ENCODE results near the gene UCK2. TPM values are rescaled to one million over a fixed set of nuclear protein-coding genes. Genes with fewer than 3 reads are reported as not detected.

UCK2 gene
- polyA plus RNA-seq, 3 donors = 12.4 to 15.4 (median 12.8) TPM

- no peak overlapping the region for H3K4me2 ChIP-seq (replicated peaks; ENCODE audit: extremely low read depth, low read length, poor library complexity, severe bottlenecking)
- H3K4me1 Mint-ChIP-seq = peaks cover 51% of the 10 kb centered on the region
Observed at GRCh38 chr1:165883056-165883455, 55.6 kb downstream of the UCK2 start.

GRCh38 chr1:165884009-165884689 is 56.7 kb downstream of the UCK2 start:
- peaks cover 96% of the 10 kb centered on the region for H3K79me2 ChIP-seq (ENCODE audit: insufficient read depth, low read length)
- no peaks in the 10 kb centered on the region for H3K9me3 ChIP-seq (replicated peaks in 1 of 2; ENCODE audit: control insufficient read depth in 1 of 2, insufficient read depth in 1 of 2, low read length in 2 of 2)
- TF ChIP-seq, protein P1, sequence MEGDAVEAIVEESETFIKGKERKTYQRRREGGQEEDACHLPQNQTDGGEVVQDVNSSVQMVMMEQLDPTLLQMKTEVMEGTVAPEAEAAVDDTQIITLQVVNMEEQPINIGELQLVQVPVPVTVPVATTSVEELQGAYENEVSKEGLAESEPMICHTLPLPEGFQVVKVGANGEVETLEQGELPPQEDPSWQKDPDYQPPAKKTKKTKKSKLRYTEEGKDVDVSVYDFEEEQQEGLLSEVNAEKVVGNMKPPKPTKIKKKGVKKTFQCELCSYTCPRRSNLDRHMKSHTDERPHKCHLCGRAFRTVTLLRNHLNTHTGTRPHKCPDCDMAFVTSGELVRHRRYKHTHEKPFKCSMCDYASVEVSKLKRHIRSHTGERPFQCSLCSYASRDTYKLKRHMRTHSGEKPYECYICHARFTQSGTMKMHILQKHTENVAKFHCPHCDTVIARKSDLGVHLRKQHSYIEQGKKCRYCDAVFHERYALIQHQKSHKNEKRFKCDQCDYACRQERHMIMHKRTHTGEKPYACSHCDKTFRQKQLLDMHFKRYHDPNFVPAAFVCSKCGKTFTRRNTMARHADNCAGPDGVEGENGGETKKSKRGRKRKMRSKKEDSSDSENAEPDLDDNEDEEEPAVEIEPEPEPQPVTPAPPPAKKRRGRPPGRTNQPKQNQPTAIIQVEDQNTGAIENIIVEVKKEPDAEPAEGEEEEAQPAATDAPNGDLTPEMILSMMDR (IDR thresholded peaks at IDR 0.05) = no peak
- Mint-ChIP-seq H3K9me3 (no peaks in the 10 kb centered on the region), H3K4me3 (peak overlapping the region in 1 of 2 donors; percentile 53), H3K27ac (peak overlapping the region; percentile 81 to 92 (median 88)), H3K36me3 (peaks cover 2% of the 10 kb centered on the region in 2 donors), H3K4me1 (peaks cover 45% of the 10 kb centered on the region), H3K27me3 (ENCODE audit: low read depth in 3 of 3) (no peaks in the 10 kb centered on the region)
- intact Hi-C loops (cut with micrococcal nuclease) = loop anchor here in 1 of 2 donors (5.0 kb wide), 1 partner anchor 42 kb away; no protein-coding TSS in a partner anchor
- 57% methylated on average over 8 of the region's 9 CpGs for WGBS (ENCODE audit: insufficient coverage)
- H3K27ac ChIP-seq (ENCODE audit: low read depth in 1 of 2, low read length in 2 of 2) = peak overlapping the region; percentile 69 to 83
- no peaks in the 10 kb centered on the region for H4K20me1 ChIP-seq (ENCODE audit: insufficient read depth, low read length)
- no peaks in the 10 kb centered on the region for H3K36me3 ChIP-seq (replicated peaks in 1 of 2; ENCODE audit: control insufficient read depth in 1 of 2, insufficient read depth in 2 of 2, low read length in 2 of 2)
- no peaks in the 10 kb centered on the region for H3K27me3 ChIP-seq (ENCODE audit: control insufficient read depth in 2 of 2, insufficient read depth in 2 of 2, low read length in 2 of 2)
- peak overlapping the region; percentile 41 for H3K9ac ChIP-seq (ENCODE audit: insufficient read depth, low read length, poor library complexity, severe bottlenecking)
- H2AFZ ChIP-seq (ENCODE audit: insufficient read depth, low read depth, low read length, poor library complexity, severe bottlenecking) = peak overlapping the region; percentile 44
- peak in 1 of 3 donors; percentile 37 for DNase-seq
- H3K4me1 ChIP-seq (ENCODE audit: control insufficient read depth in 1 of 2, insufficient read depth in 2 of 2, low read length in 2 of 2) = peaks cover 25 to 26% of the 10 kb centered on the region in 2 donors
- H3K4me3 ChIP-seq (replicated peaks in 1 of 3; ENCODE audit: low read depth in 2 of 3, low read length in 3 of 3) = no peak overlapping the region
- peak overlapping the region; percentile 37 for H3K4me2 ChIP-seq (replicated peaks; ENCODE audit: extremely low read depth, low read length, poor library complexity, severe bottlenecking)

More at GRCh38 chr1:165883056-165883455, 55.6 kb downstream of the UCK2 start:
- no peaks in the 10 kb centered on the region for H4K20me1 ChIP-seq (ENCODE audit: insufficient read depth, low read length)
- Mint-ChIP-seq H3K27ac (peak overlapping the region in 4 of 7 donors; percentile 4 to 81 (median 22)), H3K36me3 (peaks cover 2% of the 10 kb centered on the region in 2 donors), H3K9me3 (peaks cover 0 to 1% (median 0%) of the 10 kb centered on the region in 7 donors), H3K27me3 (ENCODE audit: low read depth in 3 of 3) (no peaks in the 10 kb centered on the region), H3K4me3 (no peak overlapping the region)
- no peak overlapping the region for H3K4me3 ChIP-seq (replicated peaks in 1 of 3; ENCODE audit: low read depth in 2 of 3, low read length in 3 of 3)
- peak overlapping the region in 1 of 2 donors; percentile 3 for H3K27ac ChIP-seq (ENCODE audit: low read depth in 1 of 2, low read length in 2 of 2)
- peak in 1 of 3 donors; percentile 45 for DNase-seq
- H3K4me1 ChIP-seq (ENCODE audit: control insufficient read depth in 1 of 2, insufficient read depth in 2 of 2, low read length in 2 of 2) = peaks cover 32 to 34% of the 10 kb centered on the region in 2 donors
- no peak overlapping the region for H2AFZ ChIP-seq (ENCODE audit: insufficient read depth, low read depth, low read length, poor library complexity, severe bottlenecking)
- intact Hi-C loops (cut with micrococcal nuclease) = loop anchor here in 1 of 2 donors (5.0 kb wide), 1 partner anchor 41 kb away; no protein-coding TSS in a partner anchor
- H3K27me3 ChIP-seq (ENCODE audit: control insufficient read depth in 2 of 2, insufficient read depth in 2 of 2, low read length in 2 of 2) = no peaks in the 10 kb centered on the region
- TF ChIP-seq, protein P1 (IDR thresholded peaks at IDR 0.05) = no peak
- H3K9me3 ChIP-seq (replicated peaks in 1 of 2; ENCODE audit: control insufficient read depth in 1 of 2, insufficient read depth in 1 of 2, low read length in 2 of 2) = no peaks in the 10 kb centered on the region
- H3K79me2 ChIP-seq (ENCODE audit: insufficient read depth, low read length) = peaks cover 94% of the 10 kb centered on the region
- H3K9ac ChIP-seq (ENCODE audit: insufficient read depth, low read length, poor library complexity, severe bottlenecking) = no peak overlapping the region
- H3K36me3 ChIP-seq (replicated peaks in 1 of 2; ENCODE audit: control insufficient read depth in 1 of 2, insufficient read depth in 2 of 2, low read length in 2 of 2) = no peaks in the 10 kb centered on the region
- WGBS (ENCODE audit: insufficient coverage) = 100% methylated on average over 2 of the region's 5 CpGs

All from CD14-positive monocyte (primary cell).